Vagina (tissue), 2 donors: Measurements from ENCODE around the gene CNGB1. TPM values are rescaled to one million over a fixed set of nuclear protein-coding genes. Genes with fewer than 3 reads are reported as not detected.

Experiments
- DNase-seq, 2 donors: peaks; one replicate each; pipeline ENCODE4 v3.0.0-alpha.2; 2017; ENCODE audit errors: extremely low spot score in 2 of 2
- H3K27ac ChIP-seq: fragments of 200-600 bp; sonication (generic); one replicate; pipeline ENCODE4 v1.5.1; 2019
- H3K27me3 ChIP-seq: fragments of 200-600 bp; sonication (generic); one replicate; pipeline ENCODE4 v1.5.1; 2019
- H3K36me3 ChIP-seq, 2 donors: fragments of 200-600 bp; sonication (generic); one replicate each; pipeline ENCODE4 v1.5.1; 2017 to 2019
- H3K4me1 ChIP-seq: fragments of 200-600 bp; sonication (generic); one replicate; pipeline ENCODE4 v1.5.1; 2019
- H3K4me3 ChIP-seq, 2 donors: fragments of 200-600 bp; sonication (generic); 1 replicate in 1 of 2; 2 replicates in 1 of 2; pipeline ENCODE4 v1.5.1; 2016 to 2019
- H3K9me3 ChIP-seq: fragments of 200-600 bp; sonication (generic); one replicate; pipeline ENCODE4 v1.5.1; 2019
- POLR2A ChIP-seq, 2 donors: fragments of 450-650 bp; IDR thresholded peaks; one replicate each; pipeline ENCODE4 v1.6.1; 2017; ENCODE audit warnings: antibody characterized with exemption in 2 of 2, mild to moderate bottlenecking in 2 of 2, moderate library complexity in 2 of 2
- POLR2AphosphoS5 ChIP-seq, 2 donors: sonication (generic); formaldehyde crosslinking; IDR thresholded peaks; one replicate each; pipeline ENCODE4 v1.9.0; 2017; ENCODE audit warnings: antibody characterized with exemption in 2 of 2, mild to moderate bottlenecking in 2 of 2, low read depth in 1 of 2; ENCODE audit not compliant: insufficient read depth in 1 of 2
- intact Hi-C: fragments of 100-400 bp; cut with DNase I; formaldehyde crosslinking; loops from one replicate; pipeline ENCODE4 v1.15.1; 2023
- total RNA-seq: library from RNA; depleted of rRNA; stranded (reverse); fragments of >200 nt; gene quantifications from one replicate; pipeline ENCODE4 v1.2.3, GENCODE V29; 2016
- TF ChIP-seq, protein P1 (sequence below), 3 experiments: fragments of 450-650 bp in 2 of 3; fragments of 200-600 bp in 1 of 3; sonication (generic) in 1 of 3; IDR thresholded peaks; one replicate each; pipeline ENCODE4 v1.5.1; 2017 to 2019; ENCODE audit warnings: antibody characterized with exemption in 3 of 3, mild to moderate bottlenecking in 2 of 3, moderate library complexity in 2 of 3

CNGB1 gene
- total RNA-seq, 1 donor from 2014 or later, result not detected

- no peak overlapping the region for H3K27ac ChIP-seq
- H3K4me1 ChIP-seq, result no peaks in the 10 kb centered on the region
- DNase-seq, result no peak
- intact Hi-C loops, result no loop called here
- H3K4me3 ChIP-seq, result no peak overlapping the region
- no peaks in the 10 kb centered on the region for H3K36me3 ChIP-seq
- no peaks in the 10 kb centered on the region for H3K9me3 ChIP-seq
- H3K27me3 ChIP-seq, result no peaks in the 10 kb centered on the region
- TF ChIP-seq POLR2AphosphoS5 (IDR thresholded peaks at IDR 0.05; ENCODE audit: insufficient read depth in 1 of 2, low read depth in 1 of 2), result no peak
- no peak for TF ChIP-seq POLR2A (IDR thresholded peaks at IDR 0.05)
- TF ChIP-seq, protein P1, sequence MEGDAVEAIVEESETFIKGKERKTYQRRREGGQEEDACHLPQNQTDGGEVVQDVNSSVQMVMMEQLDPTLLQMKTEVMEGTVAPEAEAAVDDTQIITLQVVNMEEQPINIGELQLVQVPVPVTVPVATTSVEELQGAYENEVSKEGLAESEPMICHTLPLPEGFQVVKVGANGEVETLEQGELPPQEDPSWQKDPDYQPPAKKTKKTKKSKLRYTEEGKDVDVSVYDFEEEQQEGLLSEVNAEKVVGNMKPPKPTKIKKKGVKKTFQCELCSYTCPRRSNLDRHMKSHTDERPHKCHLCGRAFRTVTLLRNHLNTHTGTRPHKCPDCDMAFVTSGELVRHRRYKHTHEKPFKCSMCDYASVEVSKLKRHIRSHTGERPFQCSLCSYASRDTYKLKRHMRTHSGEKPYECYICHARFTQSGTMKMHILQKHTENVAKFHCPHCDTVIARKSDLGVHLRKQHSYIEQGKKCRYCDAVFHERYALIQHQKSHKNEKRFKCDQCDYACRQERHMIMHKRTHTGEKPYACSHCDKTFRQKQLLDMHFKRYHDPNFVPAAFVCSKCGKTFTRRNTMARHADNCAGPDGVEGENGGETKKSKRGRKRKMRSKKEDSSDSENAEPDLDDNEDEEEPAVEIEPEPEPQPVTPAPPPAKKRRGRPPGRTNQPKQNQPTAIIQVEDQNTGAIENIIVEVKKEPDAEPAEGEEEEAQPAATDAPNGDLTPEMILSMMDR (IDR thresholded peaks at IDR 0.05), result no peak
These were observed 1.3 kb downstream of the CNGB1 start for GRCh38 chr16:57969451-57970123.

DNA sequence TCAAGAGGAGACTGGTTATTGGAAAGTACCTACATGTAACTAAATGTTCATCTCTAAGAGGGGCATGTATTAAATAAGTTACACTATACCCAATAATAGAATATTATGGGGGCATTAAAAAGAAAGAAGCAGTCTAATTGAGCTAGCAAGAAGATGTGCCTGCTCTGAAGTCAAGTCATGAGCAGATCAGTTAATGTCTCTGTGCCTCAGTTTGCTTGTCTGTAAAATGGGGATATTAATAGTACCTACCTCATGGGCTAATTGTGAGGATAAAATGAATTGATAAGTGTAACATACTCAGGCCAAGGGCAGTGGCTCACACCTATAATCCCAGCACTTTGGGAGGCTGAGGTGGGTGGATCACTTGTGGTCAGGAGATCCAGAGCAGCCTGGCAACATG lies 3.0 kb downstream of the CNGB1 start:
- intact Hi-C loops, result no loop called here
- no peaks in the 10 kb centered on the region for H3K9me3 ChIP-seq
- H3K27ac ChIP-seq, result no peak overlapping the region
- H3K36me3 ChIP-seq, result no peaks in the 10 kb centered on the region
- H3K4me3 ChIP-seq, result no peak overlapping the region
- TF ChIP-seq, protein P1 (IDR thresholded peaks at IDR 0.05), result no peak
- no peak for TF ChIP-seq POLR2A (IDR thresholded peaks at IDR 0.05)
- no peaks in the 10 kb centered on the region for H3K27me3 ChIP-seq
- no peaks in the 10 kb centered on the region for H3K4me1 ChIP-seq
- DNase-seq, result no peak

- Histone ChIP-seq H3K4me1 (no peaks in the 10 kb centered on the region), H3K9me3 (no peaks in the 10 kb centered on the region), H3K27me3 (no peaks in the 10 kb centered on the region), H3K4me3 (no peak overlapping the region), H3K27ac (no peak overlapping the region), H3K36me3 (no peaks in the 10 kb centered on the region)
- no peak for TF ChIP-seq POLR2A (IDR thresholded peaks at IDR 0.05)
- TF ChIP-seq POLR2AphosphoS5 (IDR thresholded peaks at IDR 0.05; ENCODE audit: insufficient read depth in 1 of 2, low read depth in 1 of 2), result no peak
- TF ChIP-seq, protein P1 (IDR thresholded peaks at IDR 0.05), result no peak
- intact Hi-C loops, result no loop called here
- no peak for DNase-seq
These were observed 3.9 kb downstream of the CNGB1 start for GRCh38 chr16:57966986-57967385.

GRCh38 chr16:57966204-57966771 lies 4.6 kb downstream of the CNGB1 start:
- H3K4me3 ChIP-seq, result no peak overlapping the region
- TF ChIP-seq, protein P1 (IDR thresholded peaks at IDR 0.05), result no peak
- TF ChIP-seq POLR2AphosphoS5 (IDR thresholded peaks at IDR 0.05; ENCODE audit: insufficient read depth in 1 of 2, low read depth in 1 of 2) (no peak), POLR2A (IDR thresholded peaks at IDR 0.05) (no peak)
- H3K27ac ChIP-seq, result no peak overlapping the region
- no peaks in the 10 kb centered on the region for H3K9me3 ChIP-seq
- no peak for DNase-seq
- H3K4me1 ChIP-seq, result no peaks in the 10 kb centered on the region
- intact Hi-C loops, result no loop called here
- no peaks in the 10 kb centered on the region for H3K27me3 ChIP-seq
- H3K36me3 ChIP-seq, result no peaks in the 10 kb centered on the region

- DNase-seq, result no peak
These were observed 6.7 kb downstream of the CNGB1 start for GRCh38 chr16:57964157-57964700.

More at GRCh38 chr16:57964157-57964700, 6.7 kb downstream of the CNGB1 start:
- Histone ChIP-seq H3K27me3 (no peaks in the 10 kb centered on the region), H3K9me3 (no peaks in the 10 kb centered on the region), H3K27ac (no peak overlapping the region), H3K36me3 (no peaks in the 10 kb centered on the region), H3K4me1 (no peaks in the 10 kb centered on the region), H3K4me3 (no peak overlapping the region)
- intact Hi-C loops, result no loop called here
- TF ChIP-seq POLR2AphosphoS5 (IDR thresholded peaks at IDR 0.05; ENCODE audit: insufficient read depth in 1 of 2, low read depth in 1 of 2) (no peak), POLR2A (IDR thresholded peaks at IDR 0.05) (no peak)
- TF ChIP-seq, protein P1 (IDR thresholded peaks at IDR 0.05), result no peak
